IMR-90 (cell line): Measurements from ENCODE around the gene PRADC1. TPM values are rescaled to one million over a fixed set of nuclear protein-coding genes. Genes with fewer than 3 reads are reported as not detected.

Source experiments
- ATAC-seq: fragments of 200-7000 bp; cut with Tn5 transposase; 2 replicates; pipeline ENCODE4 v1.9.1; 2020; ENCODE audit warnings: low read depth, mild to moderate bottlenecking, moderate library complexity
- BruUV-seq: library from RNA; stranded (reverse); fragments of 400-500 nt; replicated peaks from 2 replicates; lab custom pipeline; 2021; lab: Mats Ljungman, UMichigan
- CTCF ChIA-PET: fragments of 300-600 bp; formaldehyde crosslinking; extraction: SDS; loops from one replicate; lab custom pipeline; 2021; ENCODE audit warnings: antibody characterized with exemption; lab: Yijun Ruan, JAX
- POLR2A ChIA-PET: fragments of 300-600 bp; sonication (Branson Sonifier 250); formaldehyde crosslinking; loops from one replicate; lab custom pipeline; 2022; ENCODE audit warnings: antibody characterized with exemption; ENCODE audit not compliant: unreplicated experiment; lab: Charles Lee
- DNase-seq: peaks from one replicate; pipeline ENCODE4 v3.0.0; 2013
- H2AFZ ChIP-seq: replicated peaks from 2 replicates; pipeline ENCODE3; 2013; ENCODE audit warnings: low read length, mild to moderate bottlenecking; ENCODE audit not compliant: poor library complexity
- H2AK5ac ChIP-seq: 2 replicates; pipeline ENCODE4 v1.6.1; 2013; ENCODE audit warnings: low read depth, low read length, inconsistent platforms
- H2AK9ac ChIP-seq: replicated peaks from 2 replicates; pipeline ENCODE3; 2013; ENCODE audit warnings: mild to moderate bottlenecking, low read depth, low read length, moderate library complexity; ENCODE audit not compliant: poor library complexity
- H2BK120ac ChIP-seq: 2 replicates; pipeline ENCODE4 v1.6.1; 2013; ENCODE audit warnings: low read depth, low read length, inconsistent platforms
- H2BK15ac ChIP-seq: 3 replicates; pipeline ENCODE4 v1.6.1; 2013; ENCODE audit warnings: low read depth, low read length, inconsistent platforms
- H2BK20ac ChIP-seq: 2 replicates; pipeline ENCODE4 v1.6.1; 2013; ENCODE audit warnings: low read depth, mild to moderate bottlenecking, inconsistent platforms, low read length, moderate library complexity
- H2BK5ac ChIP-seq: 2 replicates; pipeline ENCODE4 v1.6.1; 2013; ENCODE audit warnings: mild to moderate bottlenecking, low read depth, low read length, inconsistent platforms; ENCODE audit not compliant: poor library complexity, severe bottlenecking
- H3K14ac ChIP-seq: replicated peaks from 2 replicates; pipeline ENCODE4 v1.6.1; 2013; ENCODE audit warnings: low read depth, low read length, inconsistent platforms
- H3K18ac ChIP-seq: 2 replicates; pipeline ENCODE4 v1.6.1; 2013; ENCODE audit warnings: low read depth, low read length, control low read depth
- H3K23ac ChIP-seq: 2 replicates; pipeline ENCODE4 v1.6.1; 2013; ENCODE audit warnings: low read depth, low read length, inconsistent platforms
- H3K27ac ChIP-seq: 2 replicates; pipeline ENCODE4 v1.5.1; 2013; ENCODE audit warnings: mild to moderate bottlenecking, control low read depth, low read length; ENCODE audit not compliant: insufficient read depth
- H3K27me3 ChIP-seq: 2 replicates; pipeline ENCODE4 v1.6.1; 2013; ENCODE audit warnings: low read length; ENCODE audit not compliant: control insufficient read depth, insufficient read depth
- H3K36me3 ChIP-seq: 2 replicates; pipeline ENCODE4 v1.6.1; 2013; ENCODE audit warnings: low read length, mixed read lengths; ENCODE audit not compliant: control insufficient read depth, insufficient read depth
- H3K4ac ChIP-seq: 2 replicates; pipeline ENCODE4 v1.6.1; 2013; ENCODE audit warnings: low read depth, low read length, inconsistent platforms
- H3K4me1 ChIP-seq: 2 replicates; pipeline ENCODE4 v1.6.1; 2013; ENCODE audit warnings: low read length, mixed read lengths; ENCODE audit not compliant: control insufficient read depth, insufficient read depth
- H3K4me2 ChIP-seq: 2 replicates; pipeline ENCODE4 v1.6.1; 2013; ENCODE audit warnings: low read depth, mild to moderate bottlenecking, control low read depth, low read length, moderate library complexity
- H3K4me3 ChIP-seq: 2 replicates; pipeline ENCODE4 v1.5.1; 2013; ENCODE audit warnings: low read depth, mild to moderate bottlenecking, control low read depth, low read length, moderate library complexity; ENCODE audit not compliant: insufficient read depth
- H3K56ac ChIP-seq: 2 replicates; pipeline ENCODE4 v1.6.1; 2013; ENCODE audit warnings: low read length, inconsistent platforms; ENCODE audit not compliant: insufficient read depth; ENCODE audit errors: extremely low read depth
- H3K79me1 ChIP-seq, 2 experiments: 2 replicates each; pipeline ENCODE4 v1.6.1; 2013; ENCODE audit warnings: low read length in 2 of 2, inconsistent platforms in 1 of 2, low read depth in 1 of 2
- H3K9ac ChIP-seq: 2 replicates; pipeline ENCODE4 v1.6.1; 2013; ENCODE audit warnings: low read depth, low read length, control low read depth
- H3K9me1 ChIP-seq: 2 replicates; pipeline ENCODE4 v1.6.1; 2013; ENCODE audit warnings: low read length, inconsistent platforms; ENCODE audit not compliant: insufficient read depth
- H3K9me3 ChIP-seq: 2 replicates; pipeline ENCODE4 v1.6.1; 2013; ENCODE audit warnings: low read length; ENCODE audit not compliant: control insufficient read depth, insufficient read depth
- H4K20me1 ChIP-seq: 2 replicates; pipeline ENCODE4 v1.6.1; 2013; ENCODE audit warnings: low read length, inconsistent platforms; ENCODE audit not compliant: insufficient read depth
- H4K5ac ChIP-seq: 2 replicates; pipeline ENCODE4 v1.6.1; 2013; ENCODE audit warnings: mild to moderate bottlenecking, low read depth, low read length, control low read depth
- H4K8ac ChIP-seq, 2 experiments: 2 replicates each; pipeline ENCODE4 v1.6.1; 2013; ENCODE audit warnings: low read depth in 2 of 2, low read length in 2 of 2, control low read depth in 1 of 2, inconsistent platforms in 1 of 2
- H4K91ac ChIP-seq: 2 replicates; pipeline ENCODE4 v1.6.1; 2013; ENCODE audit warnings: low read depth, low read length, inconsistent platforms; ENCODE audit not compliant: insufficient read depth
- BHLHE40 ChIP-seq: fragments of 150-350 bp; IDR thresholded peaks from 2 replicates; pipeline ENCODE4 v1.6.1; 2016; ENCODE audit warnings: mild to moderate bottlenecking, low read depth, low read length
- CEBPB ChIP-seq: IDR thresholded peaks from 2 replicates; pipeline ENCODE4 v1.6.1; 2012; ENCODE audit warnings: low read depth, low read length, improper control_type of control experiment
- CHD1 ChIP-seq: IDR thresholded peaks from 2 replicates; pipeline ENCODE4 v1.6.1; 2012; ENCODE audit warnings: low read depth, low read length, improper control_type of control experiment
- CTCF ChIP-seq: conservative IDR thresholded peaks from 2 replicates; pipeline ENCODE4 v1.5.1; 2012; ENCODE audit warnings: mild to moderate bottlenecking, low read depth, low read length, improper control_type of control experiment
- FOS ChIP-seq: fragments of 150-350 bp; IDR thresholded peaks from 2 replicates; pipeline ENCODE4 v1.6.1; 2016; ENCODE audit warnings: low read depth, low read length
- MAFK ChIP-seq: IDR thresholded peaks from 2 replicates; pipeline ENCODE4 v1.6.1; 2012; ENCODE audit warnings: low read depth, low read length, improper control_type of control experiment
- MAZ ChIP-seq: IDR thresholded peaks from 2 replicates; pipeline ENCODE4 v1.6.1; 2012; ENCODE audit warnings: low read depth, mild to moderate bottlenecking, low read length, improper control_type of control experiment, moderate library complexity, borderline replicate concordance
- MXI1 ChIP-seq: IDR thresholded peaks from 2 replicates; pipeline ENCODE4 v1.6.1; 2012; ENCODE audit warnings: low read depth, mild to moderate bottlenecking, low read length, moderate library complexity, borderline replicate concordance
- NFE2L2 ChIP-seq: fragments of 150-350 bp; IDR thresholded peaks from 2 replicates; pipeline ENCODE4 v1.6.1; 2016; ENCODE audit warnings: low read depth, mild to moderate bottlenecking, low read length
- POLR2A ChIP-seq: IDR thresholded peaks from 2 replicates; pipeline ENCODE4 v1.6.1; 2012; ENCODE audit warnings: mild to moderate bottlenecking, low read depth, low read length
- RAD21 ChIP-seq: IDR thresholded peaks from 2 replicates; pipeline ENCODE4 v1.6.1; 2012; ENCODE audit warnings: low read length, improper control_type of control experiment
- RCOR1 ChIP-seq: IDR thresholded peaks from 2 replicates; pipeline ENCODE4 v1.6.1; 2012; ENCODE audit warnings: mild to moderate bottlenecking, low read length, improper control_type of control experiment; ENCODE audit not compliant: insufficient replicate concordance
- RFX5 ChIP-seq: IDR thresholded peaks from 2 replicates; pipeline ENCODE4 v1.8.0; 2012; ENCODE audit warnings: low read depth, mild to moderate bottlenecking, low read length, moderate library complexity
- SMC3 ChIP-seq: fragments of 150-350 bp; IDR thresholded peaks from 2 replicates; pipeline ENCODE4 v1.6.1; 2016; ENCODE audit warnings: low read depth, mild to moderate bottlenecking, antibody characterized with exemption, low read length, moderate library complexity
- USF2 ChIP-seq: fragments of 150-350 bp; IDR thresholded peaks from 2 replicates; pipeline ENCODE4 v1.6.1; 2017; ENCODE audit warnings: mild to moderate bottlenecking, antibody characterized with exemption, low read length, low read depth
- WGBS, 2 experiments: methylation state at CpG; one replicate each; pipeline versions ENCODE4 v1.1.5 to v1.1.7; 2013; ENCODE audit warnings: missing lambda C conversion rate in 2 of 2; ENCODE audit not compliant: insufficient read length in 1 of 2; ENCODE audit errors: extremely low coverage in 2 of 2; 5-methylcytosine and 5-hydroxymethylcytosine counted together
- dilution Hi-C: fragments of 300-500 bp; cut with HindIII; formaldehyde crosslinking; loops from one replicate; pipeline ENCODE4 v1.14.3; 2018; ENCODE audit warnings: low sequenced_read_pairs; ENCODE audit not compliant: unreplicated experiment
- in situ Hi-C: fragments of 300-500 bp; cut with MboI; formaldehyde crosslinking; loops from 3 replicates; pipeline ENCODE4 v1.14.3; 2019; ENCODE audit warnings: low sequenced_read_pairs, inconsistent platforms, mixed read lengths
- intact Hi-C: fragments of 100-400 bp; cut with micrococcal nuclease; formaldehyde crosslinking; loops from 2 replicates; pipeline ENCODE4 v1.10.0; 2022
- polyA plus RNA-seq, 3 experiments: library from polyadenylated mRNA; depleted of rRNA; stranded (reverse); fragments of >200 nt; gene quantifications; 2 replicates each; pipeline ENCODE4 v1.2.3, GENCODE V29; 2012; ENCODE audit warnings: low replicate concordance in 1 of 3
- total RNA-seq: library from RNA; depleted of rRNA; stranded (reverse); fragments of >200 nt; gene quantifications from 2 replicates; pipeline ENCODE4 v1.2.3, GENCODE V29; 2012

Gene PRADC1
- total and polyA plus RNA-seq, 2 of the 4 experiments (the other 2 are of a cell fraction) = 13.1 to 18.4 TPM

GRCh38 chr2:73263540-73264331, 30.7 kb upstream of the PRADC1 start:
- H3K4me2 ChIP-seq = no peak overlapping the region
- peaks cover 7% of the 10 kb centered on the region; the same call in 1 of the 2 replicates for H3K27me3 ChIP-seq
- ChIA-PET CTCF (interaction anchor here (0.6 kb wide), 1 partner anchor 25 kb away, joined by 3 read pairs; no protein-coding TSS in a partner anchor), POLR2A (no interaction called here)
- no peak overlapping the region for H3K27ac ChIP-seq
- no peak for ATAC-seq
- in situ Hi-C loops = no loop called here
- H4K91ac ChIP-seq = no peak overlapping the region
- H2AK5ac ChIP-seq = no peak overlapping the region
- no peak overlapping the region for H2BK15ac ChIP-seq
- H3K14ac ChIP-seq = no peak overlapping the region
- peaks cover 4% of the 10 kb centered on the region for H3K36me3 ChIP-seq
- H4K5ac ChIP-seq = no peak overlapping the region
- dilution Hi-C loops = no loop called here
- no peak overlapping the region for H2BK20ac ChIP-seq
- H2BK120ac ChIP-seq = no peak overlapping the region
- no peak overlapping the region for H3K4ac ChIP-seq
- peaks cover 6% of the 10 kb centered on the region; the same call in 1 of the 2 replicates for H3K9me1 ChIP-seq
- H2AK9ac ChIP-seq = no peak overlapping the region
- H3K18ac ChIP-seq = no peak overlapping the region
- intact Hi-C loops = loop anchor here (5.0 kb wide), 1 partner anchor 101 kb away; no protein-coding TSS in a partner anchor
- no peak overlapping the region for H3K4me3 ChIP-seq
- no peak overlapping the region for H3K23ac ChIP-seq
- H3K4me1 ChIP-seq = no peaks in the 10 kb centered on the region
- 100% methylated on average over 1 of the region's 16 CpGs; no CpG with 5 or more reads in 1 of the 2 experiments for WGBS, 2 experiments
- H3K79me1 ChIP-seq = no peaks in the 10 kb centered on the region
- H4K20me1 ChIP-seq = peaks cover 10% of the 10 kb centered on the region; the same call in 1 of the 2 replicates
- no peak overlapping the region for H4K8ac ChIP-seq
- no peak overlapping the region for H3K56ac ChIP-seq
- no peak for DNase-seq
- H2BK5ac ChIP-seq = no peak overlapping the region
- H2AFZ ChIP-seq = no peak overlapping the region
- BruUV-seq = no TSS peak
- H3K9me3 ChIP-seq = no peaks in the 10 kb centered on the region
- H3K9ac ChIP-seq = no peak overlapping the region
- TF ChIP-seq BHLHE40 (no peak), RCOR1 (no peak), POLR2A (no peak), USF2 (no peak), RFX5 (no peak), CHD1 (no peak), MAFK (no peak), CTCF (no peak), RAD21 (no peak), NFE2L2 (no peak), MAZ (no peak), MXI1 (no peak), FOS (no peak), SMC3 (no peak), CEBPB (no peak)
